Common myeloid progenitor, CD34-positive (primary cell): Measurements from ENCODE around the gene RBM23.

Experiments
- CTCF ChIA-PET: fragments of 350-600 bp; sonication (Branson Sonifier 250); formaldehyde crosslinking; loops from one replicate; lab custom pipeline; 2021; ENCODE audit warnings: antibody characterized with exemption; lab: Charles Lee
- POLR2A ChIA-PET: fragments of 350-600 bp; sonication (Branson Sonifier 250); formaldehyde crosslinking; loops from one replicate; lab custom pipeline; 2021; ENCODE audit warnings: antibody characterized with exemption; lab: Charles Lee
- DNase-seq, 3 donors: peaks; one replicate each; pipeline versions ENCODE4 v3.0.0 to v3.0.0-alpha.2; 2013
- H3K27ac ChIP-seq, 2 experiments: 1 replicate in 1 of 2; 2 replicates in 1 of 2; pipeline ENCODE4 v1.7.0; 2013; ENCODE audit warnings: inconsistent platforms in 2 of 2, low read length in 2 of 2, mild to moderate bottlenecking in 2 of 2, low read depth in 1 of 2, moderate library complexity in 1 of 2; ENCODE audit not compliant: severe bottlenecking in 2 of 2, insufficient read depth in 1 of 2, poor library complexity in 1 of 2
- H3K27me3 ChIP-seq, 5 experiments: replicated peaks in 2 of 5; 1 replicate in 3 of 5; 2 replicates in 2 of 5; pipeline versions ENCODE4 v1.6.1 to v1.7.0; 2013; ENCODE audit warnings: low read length in 4 of 5, mild to moderate bottlenecking in 2 of 5, moderate library complexity in 2 of 5, inconsistent platforms in 1 of 5; ENCODE audit not compliant: insufficient read depth in 5 of 5, control insufficient read depth in 4 of 5
- H3K36me3 ChIP-seq, 4 experiments: 1 replicate in 2 of 4; 2 replicates in 2 of 4; pipeline versions ENCODE4 v1.6.1 to v1.7.0; 2013; ENCODE audit warnings: low read length in 3 of 4, control low read depth in 1 of 4, mild to moderate bottlenecking in 1 of 4; ENCODE audit not compliant: control insufficient read depth in 4 of 4, insufficient read depth in 4 of 4
- H3K4me1 ChIP-seq, 4 experiments: 1 replicate in 3 of 4; 2 replicates in 1 of 4; pipeline versions ENCODE4 v1.6.1 to v1.7.1; 2013; ENCODE audit warnings: low read length in 3 of 4, mild to moderate bottlenecking in 3 of 4, control low read depth in 1 of 4, inconsistent platforms in 1 of 4, moderate library complexity in 1 of 4; ENCODE audit not compliant: control insufficient read depth in 4 of 4, insufficient read depth in 4 of 4; ENCODE audit errors: control extremely low read depth in 1 of 4
- H3K4me3 ChIP-seq, 7 experiments: 1 replicate in 4 of 7; 2 replicates in 3 of 7; pipeline versions ENCODE4 v1.5.1 to v1.7.0; 2013; ENCODE audit warnings: mild to moderate bottlenecking in 7 of 7, low read length in 6 of 7, moderate library complexity in 6 of 7, inconsistent platforms in 2 of 7, low read depth in 2 of 7, control low read depth in 1 of 7; ENCODE audit not compliant: insufficient read depth in 4 of 7, control insufficient read depth in 1 of 7; ENCODE audit errors: extremely low read depth in 1 of 7
- H3K9me3 ChIP-seq, 5 experiments: 1 replicate in 4 of 5; 2 replicates in 1 of 5; pipeline versions ENCODE4 v1.6.1 to v1.7.1; 2013; ENCODE audit warnings: low read length in 4 of 5, mild to moderate bottlenecking in 2 of 5, inconsistent platforms in 1 of 5, low read depth in 1 of 5, moderate library complexity in 1 of 5; ENCODE audit not compliant: control insufficient read depth in 4 of 5, insufficient read depth in 2 of 5; ENCODE audit errors: control extremely low read depth in 1 of 5
- WGBS: methylation state at CpG from one replicate; pipeline ENCODE4 v1.1.5; 2013; ENCODE audit not compliant: insufficient coverage; 5-methylcytosine and 5-hydroxymethylcytosine counted together

The RBM23 gene

DNA sequence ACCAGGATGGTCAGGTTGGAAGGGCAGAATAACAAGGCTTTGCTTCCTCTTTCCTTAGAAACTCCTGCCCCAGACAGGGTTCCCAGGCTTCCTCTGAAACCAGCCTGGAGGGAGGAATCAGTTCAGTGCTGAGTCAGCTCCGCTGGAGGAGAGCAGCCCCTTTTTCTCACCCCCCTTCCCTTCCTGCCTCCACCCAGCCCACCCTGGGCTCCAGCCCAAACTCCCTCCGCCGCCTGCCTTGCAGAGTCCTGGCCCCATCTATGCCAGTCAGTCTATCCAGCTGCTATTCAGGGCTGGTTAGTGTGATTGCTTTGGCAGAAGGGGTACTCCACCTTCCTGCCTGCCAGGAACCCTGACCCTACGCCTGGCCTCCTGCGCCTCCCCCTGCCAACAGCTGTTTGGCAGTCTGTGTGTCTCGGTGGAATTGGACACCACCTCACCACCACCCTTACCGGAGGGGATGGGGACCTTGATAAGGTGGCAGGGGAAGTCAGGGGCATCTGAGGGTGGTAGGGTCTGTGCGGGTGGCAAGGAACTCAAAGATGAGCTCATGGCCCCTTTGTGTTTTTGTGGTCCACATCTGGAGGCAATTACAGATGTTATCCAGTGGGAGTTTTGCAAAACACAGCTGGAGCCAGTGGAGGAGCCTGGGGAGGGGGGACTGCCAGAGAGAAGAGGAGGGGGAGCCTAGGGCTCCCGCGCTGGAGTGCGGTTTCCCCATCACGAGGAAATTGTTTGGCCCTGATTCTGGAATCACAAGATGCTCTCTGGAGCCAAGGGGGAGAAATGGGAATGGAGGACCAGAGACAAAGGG lies 70.4 kb downstream of the RBM23 start:
- Histone ChIP-seq H3K4me3 (peak overlapping the region in 3 of 7 experiments; percentile 35 to 55 (median 43)), H3K36me3 (no peaks in the 10 kb centered on the region), H3K4me1 (peaks cover 3 to 48% (median 38%) of the 10 kb centered on the region in 4 experiments), H3K27me3 (peaks cover 0 to 8% (median under 1%) of the 10 kb centered on the region in 5 experiments), H3K27ac (no peak overlapping the region), H3K9me3 (no peaks in the 10 kb centered on the region)
- CTCF ChIA-PET: interaction anchor here (0.8 to 23.5 kb wide), 10 partner anchors 17 to 292 kb away, joined by 3 to 707 read pairs (median 4); partner anchors contain the start of genes MMP14 and MRPL52
- peak; percentile 79 to 97 (median 95) for DNase-seq
- WGBS: 4% methylated on average over 6 of the region's 12 CpGs
- POLR2A ChIA-PET: interaction anchor here (0.5 to 2.6 kb wide), 7 partner anchors 11 to 292 kb away, joined by 3 to 16 read pairs (median 5); partner anchors contain the start of gene MMP14

DNA sequence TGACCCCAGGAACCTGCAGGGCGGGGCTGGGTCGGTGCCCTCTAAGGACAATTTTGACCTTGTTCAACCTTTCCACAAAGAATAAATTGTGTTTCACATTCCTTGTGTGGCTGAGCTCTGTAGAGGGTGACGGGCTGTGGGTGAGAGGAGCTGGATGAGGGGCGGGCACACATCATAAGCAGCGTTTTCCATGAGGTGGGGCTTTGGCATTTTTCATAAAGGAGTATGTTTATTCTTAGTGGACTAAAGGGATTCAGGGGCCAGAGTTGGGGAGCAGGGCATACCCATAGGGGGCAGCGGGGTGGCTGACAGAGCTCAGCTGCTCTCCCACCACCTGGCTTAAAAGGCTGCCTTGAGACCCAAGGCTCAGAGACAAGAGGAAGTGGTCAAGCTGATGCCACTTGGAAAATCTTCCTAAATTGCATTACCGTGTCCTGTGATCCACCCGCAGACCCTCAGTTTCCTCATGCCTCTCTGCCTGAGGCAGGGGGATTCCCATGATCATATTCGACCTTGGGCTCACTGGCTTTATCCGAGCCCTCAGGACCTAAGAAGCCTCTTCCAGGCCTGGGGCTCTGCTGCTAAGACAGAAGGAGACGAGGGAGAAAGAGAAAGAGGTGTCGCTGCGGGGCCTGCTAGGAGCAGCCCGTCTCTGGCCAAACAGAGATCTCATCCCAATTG lies 71.1 kb downstream of the RBM23 start:
- CTCF ChIA-PET: interaction anchor here (1.1 to 23.5 kb wide), 11 partner anchors 12 to 291 kb away, joined by 3 to 707 read pairs (median 3); partner anchors contain the start of genes MMP14 and MRPL52
- H3K36me3 ChIP-seq: no peaks in the 10 kb centered on the region
- peak overlapping the region in 3 of 7 experiments; percentile 26 to 55 (median 35) for H3K4me3 ChIP-seq
- 29% methylated on average over 5 of the region's 14 CpGs for WGBS
- POLR2A ChIA-PET: interaction anchor here (1.6 to 2.6 kb wide), 3 partner anchors 10 to 24 kb away, joined by 11 to 16 read pairs (median 14); partner anchors contain the start of gene MMP14
- peaks cover 3 to 41% (median 32%) of the 10 kb centered on the region in 4 experiments for H3K4me1 ChIP-seq
- no peak overlapping the region for H3K27ac ChIP-seq
- no peaks in the 10 kb centered on the region for H3K9me3 ChIP-seq
- H3K27me3 ChIP-seq: peaks cover 0 to 11% (median 0%) of the 10 kb centered on the region in 5 experiments
- DNase-seq: no peak

DNA sequence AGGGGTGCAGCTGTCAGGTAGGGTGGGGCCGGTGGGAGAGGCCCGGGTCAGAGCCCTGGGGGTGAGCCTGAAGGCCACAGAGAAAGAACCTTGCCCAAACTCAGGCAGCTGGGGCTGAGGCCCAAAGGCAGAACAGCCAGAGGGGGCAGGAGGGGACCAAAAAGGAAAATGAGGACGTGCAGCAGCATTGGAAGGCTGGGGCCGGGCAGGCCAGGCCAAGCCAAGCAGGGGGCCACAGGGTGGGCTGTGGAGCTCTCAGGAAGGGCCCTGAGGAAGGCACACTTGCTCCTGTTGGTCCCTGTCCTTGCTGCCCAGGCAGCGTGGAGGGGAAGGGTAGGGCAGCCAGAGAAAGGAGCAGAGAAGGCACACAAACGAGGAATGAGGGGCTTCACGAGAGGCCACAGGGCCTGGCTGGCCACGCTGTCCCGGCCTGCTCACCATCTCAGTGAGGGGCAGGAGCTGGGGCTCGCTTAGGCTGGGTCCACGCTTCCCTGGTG lies 72.1 kb downstream of the RBM23 start:
- WGBS: 97% methylated on average over 9 of the region's 11 CpGs
- Histone ChIP-seq H3K4me3 (no peak overlapping the region), H3K4me1 (peaks cover 3 to 38% (median 29%) of the 10 kb centered on the region in 4 experiments), H3K9me3 (no peaks in the 10 kb centered on the region), H3K27me3 (peaks cover 0 to 16% (median 4%) of the 10 kb centered on the region in 5 experiments), H3K27ac (no peak overlapping the region), H3K36me3 (no peaks in the 10 kb centered on the region)
- CTCF ChIA-PET: interaction anchor here (1.1 to 23.5 kb wide), 3 partner anchors 13 to 65 kb away, joined by 3 to 707 read pairs (median 3); partner anchors contain the start of genes MMP14 and MRPL52
- no peak for DNase-seq
- POLR2A ChIA-PET: interaction anchor here (2.6 kb wide), 1 partner anchor 9 kb away, joined by 16 read pairs; the partner anchor contains the start of gene MMP14

DNA sequence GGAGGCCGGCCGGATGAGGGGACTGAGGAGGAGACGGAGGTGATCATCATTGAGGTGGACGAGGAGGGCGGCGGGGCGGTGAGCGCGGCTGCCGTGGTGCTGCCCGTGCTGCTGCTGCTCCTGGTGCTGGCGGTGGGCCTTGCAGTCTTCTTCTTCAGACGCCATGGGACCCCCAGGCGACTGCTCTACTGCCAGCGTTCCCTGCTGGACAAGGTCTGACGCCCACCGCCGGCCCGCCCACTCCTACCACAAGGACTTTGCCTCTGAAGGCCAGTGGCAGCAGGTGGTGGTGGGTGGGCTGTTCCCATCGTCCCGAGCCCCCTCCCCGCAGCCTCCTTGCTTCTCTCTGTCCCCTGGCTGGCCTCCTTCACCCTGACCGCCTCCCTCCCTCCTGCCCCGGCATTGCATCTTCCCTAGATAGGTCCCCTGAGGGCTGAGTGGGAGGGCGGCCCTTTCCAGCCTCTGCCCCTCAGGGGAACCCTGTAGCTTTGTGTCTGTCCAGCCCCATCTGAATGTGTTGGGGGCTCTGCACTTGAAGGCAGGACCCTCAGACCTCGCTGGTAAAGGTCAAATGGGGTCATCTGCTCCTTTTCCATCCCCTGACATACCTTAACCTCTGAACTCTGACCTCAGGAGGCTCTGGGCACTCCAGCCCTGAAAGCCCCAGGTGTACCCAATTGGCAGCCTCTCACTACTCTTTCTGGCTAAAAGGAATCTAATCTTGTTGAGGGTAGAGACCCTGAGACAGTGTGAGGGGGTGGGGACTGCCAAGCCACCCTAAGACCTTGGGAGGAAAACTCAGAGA lies 72.9 kb downstream of the RBM23 start:
- H3K27me3 ChIP-seq: peaks cover 0 to 16% (median 4%) of the 10 kb centered on the region in 5 experiments
- 92% methylated on average over 11 of the region's 26 CpGs for WGBS
- peaks cover 3 to 30% (median 23%) of the 10 kb centered on the region in 4 experiments for H3K4me1 ChIP-seq
- POLR2A ChIA-PET: no interaction called here
- CTCF ChIA-PET: interaction anchor here (1.5 to 23.5 kb wide), 3 partner anchors 7 to 65 kb away, joined by 3 to 707 read pairs (median 11); partner anchors contain the start of genes MMP14 and MRPL52
- H3K27ac ChIP-seq: no peak overlapping the region
- no peak overlapping the region for H3K4me3 ChIP-seq
- H3K9me3 ChIP-seq: no peaks in the 10 kb centered on the region
- DNase-seq: no peak
- no peaks in the 10 kb centered on the region for H3K36me3 ChIP-seq

DNA sequence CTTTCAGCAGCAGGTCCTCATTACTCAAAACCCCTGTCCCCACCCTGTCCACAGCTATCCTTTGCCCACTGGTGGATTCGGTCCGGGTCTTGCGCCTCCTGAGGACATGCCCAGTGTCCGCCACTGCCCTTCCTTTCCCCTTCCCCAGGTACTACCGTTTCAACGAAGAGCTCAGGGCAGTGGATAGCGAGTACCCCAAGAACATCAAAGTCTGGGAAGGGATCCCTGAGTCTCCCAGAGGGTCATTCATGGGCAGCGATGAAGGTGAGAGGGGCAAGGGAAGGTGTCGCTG lies 73.9 kb downstream of the RBM23 start:
- WGBS: 91% methylated on average over 6 of the region's 9 CpGs
- ChIA-PET POLR2A (no interaction called here), CTCF (interaction anchor here (2.1 to 23.5 kb wide), 3 partner anchors 8 to 15 kb away, joined by 8 to 707 read pairs (median 11); partner anchors contain the start of genes MMP14 and MRPL52)
- Histone ChIP-seq H3K4me3 (no peak overlapping the region), H3K36me3 (no peaks in the 10 kb centered on the region), H3K9me3 (no peaks in the 10 kb centered on the region), H3K4me1 (peaks cover 3 to 27% (median 20%) of the 10 kb centered on the region in 4 experiments), H3K27me3 (peaks cover 0 to 16% (median 4%) of the 10 kb centered on the region in 5 experiments), H3K27ac (no peak overlapping the region)
- DNase-seq: no peak
